B cell (primary cell): ENCODE data around the gene SETBP1. TPM values are rescaled to one million over a fixed set of nuclear protein-coding genes. Genes with fewer than 3 reads are reported as not detected.

ENCODE experiments used
- ATAC-seq: fragments of 200-7000 bp; cut with Tn5 transposase; one replicate; pipeline ENCODE4 v1.10.0; 2021; ENCODE audit warnings: low read depth, mild to moderate bottlenecking, moderate number of reproducible peaks, moderate library complexity
- CTCF ChIA-PET: fragments of 350-600 bp; sonication (Branson Sonifier 250); formaldehyde crosslinking; loops from one replicate; lab custom pipeline; 2021; ENCODE audit warnings: antibody characterized with exemption, inconsistent platforms; lab: Charles Lee
- POLR2A ChIA-PET: fragments of 350-600 bp; sonication (Branson Sonifier 250); formaldehyde crosslinking; loops from one replicate; lab custom pipeline; 2021; ENCODE audit warnings: antibody characterized with exemption; lab: Charles Lee
- DNase-seq: peaks from one replicate; pipeline ENCODE4 v3.0.0; 2013
- H2AFZ ChIP-seq: 2 replicates; pipeline ENCODE4 v1.6.1; 2012; ENCODE audit warnings: mild to moderate bottlenecking, low read depth, low read length; ENCODE audit not compliant: insufficient read depth, poor library complexity, severe bottlenecking
- H3K27ac ChIP-seq, 2 donors: 1 replicate in 1 of 2; 2 replicates in 1 of 2; pipeline ENCODE4 v1.5.1; 2012 to 2013; ENCODE audit warnings: low read length in 2 of 2, mild to moderate bottlenecking in 2 of 2, moderate library complexity in 1 of 2
- H3K27me3 ChIP-seq, 4 experiments: fragments of 200-600 bp in 1 of 4; sonication (generic) in 1 of 4; replicated peaks in 1 of 4; 1 replicate in 2 of 4; 2 replicates in 2 of 4; pipeline versions ENCODE4 v1.6.1 to v1.7.0; 2013 to 2016; ENCODE audit warnings: low read length in 3 of 4, mild to moderate bottlenecking in 2 of 4, mixed read lengths in 1 of 4, moderate library complexity in 1 of 4; ENCODE audit not compliant: insufficient read depth in 4 of 4, control insufficient read depth in 3 of 4; ENCODE audit errors: control extremely low read depth in 1 of 4
- H3K36me3 ChIP-seq, 2 experiments: replicated peaks in 1 of 2; 1 replicate in 1 of 2; 2 replicates in 1 of 2; pipeline versions ENCODE4 v1.6.1 to v1.7.1; 2013; ENCODE audit warnings: low read length in 1 of 2; ENCODE audit not compliant: insufficient read depth in 2 of 2, control insufficient read depth in 1 of 2; ENCODE audit errors: control extremely low read depth in 1 of 2, extremely low read depth in 1 of 2
- H3K4me1 ChIP-seq, 2 donors: fragments of 200-600 bp in 1 of 2; sonication (generic) in 1 of 2; 1 replicate in 1 of 2; 2 replicates in 1 of 2; pipeline versions ENCODE4 v1.5.1 to v1.6.1; 2013 to 2017; ENCODE audit warnings: low read length in 2 of 2; ENCODE audit not compliant: control insufficient read depth in 2 of 2, insufficient read depth in 2 of 2
- H3K4me2 ChIP-seq: replicated peaks from 2 replicates; pipeline ENCODE3; 2012; ENCODE audit warnings: mild to moderate bottlenecking, low read depth, low read length; ENCODE audit not compliant: poor library complexity, severe bottlenecking
- H3K4me3 ChIP-seq, 5 experiments: fragments of 200-600 bp in 1 of 5; sonication (generic) in 1 of 5; 1 replicate in 3 of 5; 2 replicates in 2 of 5; pipeline versions ENCODE4 v1.5.1 to v1.7.0; 2011 to 2016; ENCODE audit warnings: low read length in 4 of 5, mild to moderate bottlenecking in 4 of 5, low read depth in 2 of 5, control low read depth in 1 of 5, moderate library complexity in 1 of 5; ENCODE audit not compliant: insufficient read depth in 1 of 5; ENCODE audit errors: control extremely low read depth in 1 of 5, extremely low read depth in 1 of 5
- H3K79me2 ChIP-seq: fragments of 200-600 bp; sonication (generic); one replicate; pipeline ENCODE4 v1.6.0; 2016; ENCODE audit warnings: low read length; ENCODE audit not compliant: control insufficient read depth, insufficient read depth
- H3K9ac ChIP-seq: fragments of 200-600 bp; sonication (generic); 2 replicates; pipeline ENCODE4 v1.6.1; 2017; ENCODE audit warnings: mild to moderate bottlenecking, low read length, moderate library complexity
- H3K9me3 ChIP-seq, 3 donors: one replicate each; pipeline versions ENCODE4 v1.6.1 to v1.7.1; 2013; ENCODE audit warnings: low read length in 2 of 3; ENCODE audit not compliant: control insufficient read depth in 2 of 3, insufficient read depth in 1 of 3; ENCODE audit errors: control extremely low read depth in 1 of 3
- H4K20me1 ChIP-seq: 2 replicates; pipeline ENCODE4 v1.6.0; 2012; ENCODE audit warnings: mild to moderate bottlenecking, low read length; ENCODE audit not compliant: insufficient read depth, control insufficient read depth, poor library complexity, severe bottlenecking
- H3K27ac Mint-ChIP-seq: one replicate; pipeline ENCODE4 v1.8.0; 2021; ENCODE audit warnings: mixed read lengths
- H3K27me3 Mint-ChIP-seq: one replicate; pipeline ENCODE4 v1.8.0; 2021; ENCODE audit warnings: mixed read lengths
- H3K4me1 Mint-ChIP-seq: one replicate; pipeline ENCODE4 v1.8.0; 2021; ENCODE audit warnings: mixed read lengths
- H3K4me3 Mint-ChIP-seq: one replicate; pipeline ENCODE4 v1.8.0; 2021; ENCODE audit warnings: mixed read lengths
- H3K9me3 Mint-ChIP-seq: one replicate; pipeline ENCODE4 v1.8.0; 2022; ENCODE audit warnings: mixed read lengths; ENCODE audit not compliant: insufficient read depth
- CTCF ChIP-seq: fragments of 200-600 bp; IDR thresholded peaks from one replicate; pipeline ENCODE4 v1.8.0; 2022; ENCODE audit warnings: antibody characterized with exemption, mild to moderate bottlenecking
- EZH2 ChIP-seq: IDR thresholded peaks from 2 replicates; pipeline ENCODE4 v1.6.1; 2012; ENCODE audit warnings: borderline replicate concordance, low read depth, mild to moderate bottlenecking, moderate library complexity, low read length; ENCODE audit not compliant: insufficient read depth, poor library complexity, severe bottlenecking
- WGBS: methylation state at CpG from one replicate; pipeline ENCODE4 v1.1.5; 2013; ENCODE audit warnings: missing lambda C conversion rate; ENCODE audit not compliant: insufficient coverage; 5-methylcytosine and 5-hydroxymethylcytosine counted together
- intact Hi-C: fragments of 100-400 bp; cut with micrococcal nuclease; formaldehyde crosslinking; loops from one replicate; pipeline ENCODE4 v1.10.0; 2022
- polyA plus RNA-seq: library from polyadenylated mRNA; depleted of rRNA; stranded (reverse); fragments of >200 nt; gene quantifications from 2 replicates; pipeline ENCODE4 v1.2.3, GENCODE V29; 2012
- total RNA-seq, 2 donors: library from RNA; stranded (reverse); fragments of 120-200 nt in 1 of 2; gene quantifications; 1 replicate in 1 of 2; 2 replicates in 1 of 2; pipeline versions ENCODE4 v1.2.3 to v1.2.4, GENCODE V29; 2013 to 2022

Gene SETBP1
- total and polyA plus RNA-seq, 2 donors (not counting 1 experiment from before 2014, with no cell fraction given) = 15.1 to 129 TPM

GRCh38 chr18:44920441-44920840 lies 239.8 kb downstream of the SETBP1 start:
- no peak for DNase-seq
- POLR2A ChIA-PET = no interaction called here

GRCh38 chr18:44921974-44922373 lies 241.3 kb downstream of the SETBP1 start:
- H4K20me1 ChIP-seq = peaks cover 18% of the 10 kb centered on the region
- Mint-ChIP-seq H3K4me1 (peaks cover 38% of the 10 kb centered on the region), H3K27ac (no peak overlapping the region), H3K9me3 (no peaks in the 10 kb centered on the region), H3K27me3 (no peaks in the 10 kb centered on the region), H3K4me3 (no peak overlapping the region)
- no peaks in the 10 kb centered on the region for H3K27me3 ChIP-seq
- intact Hi-C loops = no loop called here
- WGBS = no CpG with 5 or more reads among the region's 3 CpGs
- no peak overlapping the region for H3K27ac ChIP-seq
- DNase-seq (no peak), ATAC-seq (no peak)
- no peak overlapping the region for H3K9ac ChIP-seq
- ChIA-PET CTCF (interaction anchor here (1.1 kb wide), 1 partner anchor 9 kb away, joined by 3 read pairs; no protein-coding TSS in a partner anchor), POLR2A (no interaction called here)
- no peak overlapping the region for H3K4me2 ChIP-seq
- no peak for TF ChIP-seq EZH2
- peaks cover 0 to 5% of the 10 kb centered on the region in 2 experiments for H3K36me3 ChIP-seq
- H3K9me3 ChIP-seq = no peaks in the 10 kb centered on the region
- H3K4me3 ChIP-seq = no peak overlapping the region
- H2AFZ ChIP-seq = no peak overlapping the region
- H3K79me2 ChIP-seq = peaks cover 80% of the 10 kb centered on the region
- no peaks in the 10 kb centered on the region for H3K4me1 ChIP-seq

More at GRCh38 chr18:44920441-44920840, 239.8 kb downstream of the SETBP1 start:
- Mint-ChIP-seq H3K27ac (no peak overlapping the region), H3K9me3 (no peaks in the 10 kb centered on the region), H3K4me3 (no peak overlapping the region), H3K4me1 (peaks cover 38% of the 10 kb centered on the region), H3K27me3 (no peaks in the 10 kb centered on the region)
- no peak overlapping the region for H3K9ac ChIP-seq
- no peak for TF ChIP-seq CTCF
- no peak overlapping the region for H3K4me2 ChIP-seq
- no peak for ATAC-seq
- H4K20me1 ChIP-seq = peaks cover 18% of the 10 kb centered on the region
- no peaks in the 10 kb centered on the region for H3K36me3 ChIP-seq
- no peak overlapping the region for H2AFZ ChIP-seq
- CTCF ChIA-PET = no interaction called here
- H3K9me3 ChIP-seq = no peaks in the 10 kb centered on the region
- H3K27me3 ChIP-seq = no peaks in the 10 kb centered on the region
- intact Hi-C loops = no loop called here
- H3K27ac ChIP-seq = no peak overlapping the region
- no peak overlapping the region for H3K4me3 ChIP-seq
- 90% methylated on average over 4 of the region's 4 CpGs for WGBS
- peaks cover 78% of the 10 kb centered on the region for H3K79me2 ChIP-seq
- H3K4me1 ChIP-seq = no peaks in the 10 kb centered on the region
